IMR-90 (cell line): ENCODE data around the gene CENPN. TPM values are rescaled to one million over a fixed set of nuclear protein-coding genes. Genes with fewer than 3 reads are reported as not detected.

Experiments
- ATAC-seq: fragments of 200-7000 bp; cut with Tn5 transposase; 2 replicates; pipeline ENCODE4 v1.9.1; 2020; ENCODE audit warnings: low read depth, mild to moderate bottlenecking, moderate library complexity
- BruUV-seq: library from RNA; stranded (reverse); fragments of 400-500 nt; replicated peaks from 2 replicates; lab custom pipeline; 2021; lab: Mats Ljungman, UMichigan
- CTCF ChIA-PET: fragments of 300-600 bp; formaldehyde crosslinking; extraction: SDS; loops from one replicate; lab custom pipeline; 2021; ENCODE audit warnings: antibody characterized with exemption; lab: Yijun Ruan, JAX
- POLR2A ChIA-PET: fragments of 300-600 bp; sonication (Branson Sonifier 250); formaldehyde crosslinking; loops from one replicate; lab custom pipeline; 2022; ENCODE audit warnings: antibody characterized with exemption; ENCODE audit not compliant: unreplicated experiment; lab: Charles Lee
- DNase-seq: peaks from one replicate; pipeline ENCODE4 v3.0.0; 2013
- H2AFZ ChIP-seq: replicated peaks from 2 replicates; pipeline ENCODE3; 2013; ENCODE audit warnings: low read length, mild to moderate bottlenecking; ENCODE audit not compliant: poor library complexity
- H2AK5ac ChIP-seq: 2 replicates; pipeline ENCODE4 v1.6.1; 2013; ENCODE audit warnings: low read depth, low read length, inconsistent platforms
- H2AK9ac ChIP-seq: replicated peaks from 2 replicates; pipeline ENCODE3; 2013; ENCODE audit warnings: mild to moderate bottlenecking, low read depth, low read length, moderate library complexity; ENCODE audit not compliant: poor library complexity
- H2BK120ac ChIP-seq: 2 replicates; pipeline ENCODE4 v1.6.1; 2013; ENCODE audit warnings: low read depth, low read length, inconsistent platforms
- H2BK15ac ChIP-seq: 3 replicates; pipeline ENCODE4 v1.6.1; 2013; ENCODE audit warnings: low read depth, low read length, inconsistent platforms
- H2BK20ac ChIP-seq: 2 replicates; pipeline ENCODE4 v1.6.1; 2013; ENCODE audit warnings: low read depth, mild to moderate bottlenecking, inconsistent platforms, low read length, moderate library complexity
- H2BK5ac ChIP-seq: 2 replicates; pipeline ENCODE4 v1.6.1; 2013; ENCODE audit warnings: mild to moderate bottlenecking, low read depth, low read length, inconsistent platforms; ENCODE audit not compliant: poor library complexity, severe bottlenecking
- H3K14ac ChIP-seq: replicated peaks from 2 replicates; pipeline ENCODE4 v1.6.1; 2013; ENCODE audit warnings: low read depth, low read length, inconsistent platforms
- H3K18ac ChIP-seq: 2 replicates; pipeline ENCODE4 v1.6.1; 2013; ENCODE audit warnings: low read depth, low read length, control low read depth
- H3K23ac ChIP-seq: 2 replicates; pipeline ENCODE4 v1.6.1; 2013; ENCODE audit warnings: low read depth, low read length, inconsistent platforms
- H3K27ac ChIP-seq: 2 replicates; pipeline ENCODE4 v1.5.1; 2013; ENCODE audit warnings: mild to moderate bottlenecking, control low read depth, low read length; ENCODE audit not compliant: insufficient read depth
- H3K27me3 ChIP-seq: 2 replicates; pipeline ENCODE4 v1.6.1; 2013; ENCODE audit warnings: low read length; ENCODE audit not compliant: control insufficient read depth, insufficient read depth
- H3K36me3 ChIP-seq: 2 replicates; pipeline ENCODE4 v1.6.1; 2013; ENCODE audit warnings: low read length, mixed read lengths; ENCODE audit not compliant: control insufficient read depth, insufficient read depth
- H3K4ac ChIP-seq: 2 replicates; pipeline ENCODE4 v1.6.1; 2013; ENCODE audit warnings: low read depth, low read length, inconsistent platforms
- H3K4me1 ChIP-seq: 2 replicates; pipeline ENCODE4 v1.6.1; 2013; ENCODE audit warnings: low read length, mixed read lengths; ENCODE audit not compliant: control insufficient read depth, insufficient read depth
- H3K4me2 ChIP-seq: 2 replicates; pipeline ENCODE4 v1.6.1; 2013; ENCODE audit warnings: low read depth, mild to moderate bottlenecking, control low read depth, low read length, moderate library complexity
- H3K4me3 ChIP-seq: 2 replicates; pipeline ENCODE4 v1.5.1; 2013; ENCODE audit warnings: low read depth, mild to moderate bottlenecking, control low read depth, low read length, moderate library complexity; ENCODE audit not compliant: insufficient read depth
- H3K56ac ChIP-seq: 2 replicates; pipeline ENCODE4 v1.6.1; 2013; ENCODE audit warnings: low read length, inconsistent platforms; ENCODE audit not compliant: insufficient read depth; ENCODE audit errors: extremely low read depth
- H3K79me1 ChIP-seq, 2 experiments: 2 replicates each; pipeline ENCODE4 v1.6.1; 2013; ENCODE audit warnings: low read length in 2 of 2, inconsistent platforms in 1 of 2, low read depth in 1 of 2
- H3K9ac ChIP-seq: 2 replicates; pipeline ENCODE4 v1.6.1; 2013; ENCODE audit warnings: low read depth, low read length, control low read depth
- H3K9me1 ChIP-seq: 2 replicates; pipeline ENCODE4 v1.6.1; 2013; ENCODE audit warnings: low read length, inconsistent platforms; ENCODE audit not compliant: insufficient read depth
- H3K9me3 ChIP-seq: 2 replicates; pipeline ENCODE4 v1.6.1; 2013; ENCODE audit warnings: low read length; ENCODE audit not compliant: control insufficient read depth, insufficient read depth
- H4K20me1 ChIP-seq: 2 replicates; pipeline ENCODE4 v1.6.1; 2013; ENCODE audit warnings: low read length, inconsistent platforms; ENCODE audit not compliant: insufficient read depth
- H4K5ac ChIP-seq: 2 replicates; pipeline ENCODE4 v1.6.1; 2013; ENCODE audit warnings: mild to moderate bottlenecking, low read depth, low read length, control low read depth
- H4K8ac ChIP-seq, 2 experiments: 2 replicates each; pipeline ENCODE4 v1.6.1; 2013; ENCODE audit warnings: low read depth in 2 of 2, low read length in 2 of 2, control low read depth in 1 of 2, inconsistent platforms in 1 of 2
- H4K91ac ChIP-seq: 2 replicates; pipeline ENCODE4 v1.6.1; 2013; ENCODE audit warnings: low read depth, low read length, inconsistent platforms; ENCODE audit not compliant: insufficient read depth
- FOS ChIP-seq: fragments of 150-350 bp; IDR thresholded peaks from 2 replicates; pipeline ENCODE4 v1.6.1; 2016; ENCODE audit warnings: low read depth, low read length
- RAD21 ChIP-seq: IDR thresholded peaks from 2 replicates; pipeline ENCODE4 v1.6.1; 2012; ENCODE audit warnings: low read length, improper control_type of control experiment
- RCOR1 ChIP-seq: IDR thresholded peaks from 2 replicates; pipeline ENCODE4 v1.6.1; 2012; ENCODE audit warnings: mild to moderate bottlenecking, low read length, improper control_type of control experiment; ENCODE audit not compliant: insufficient replicate concordance
- whole genome bisulfite sequencing, 2 experiments: methylation state at CpG; one replicate each; pipeline versions ENCODE4 v1.1.5 to v1.1.7; 2013; ENCODE audit warnings: missing lambda C conversion rate in 2 of 2; ENCODE audit not compliant: insufficient read length in 1 of 2; ENCODE audit errors: extremely low coverage in 2 of 2; 5-methylcytosine and 5-hydroxymethylcytosine counted together
- dilution Hi-C: fragments of 300-500 bp; cut with HindIII; formaldehyde crosslinking; loops from one replicate; pipeline ENCODE4 v1.14.3; 2018; ENCODE audit warnings: low sequenced_read_pairs; ENCODE audit not compliant: unreplicated experiment
- in situ Hi-C: fragments of 300-500 bp; cut with MboI; formaldehyde crosslinking; loops from 3 replicates; pipeline ENCODE4 v1.14.3; 2019; ENCODE audit warnings: low sequenced_read_pairs, inconsistent platforms, mixed read lengths
- intact Hi-C: fragments of 100-400 bp; cut with micrococcal nuclease; formaldehyde crosslinking; loops from 2 replicates; pipeline ENCODE4 v1.10.0; 2022
- polyA plus RNA-seq, 3 experiments: library from polyadenylated mRNA; depleted of rRNA; stranded (reverse); fragments of >200 nt; gene quantifications; 2 replicates each; pipeline ENCODE4 v1.2.3, GENCODE V29; 2012; ENCODE audit warnings: low replicate concordance in 1 of 3
- total RNA-seq: library from RNA; depleted of rRNA; stranded (reverse); fragments of >200 nt; gene quantifications from 2 replicates; pipeline ENCODE4 v1.2.3, GENCODE V29; 2012

CENPN gene
- total and polyA plus RNA-seq, 2 of the 4 experiments (the other 2 are of a cell fraction): 20.5 to 22.8 TPM

DNA sequence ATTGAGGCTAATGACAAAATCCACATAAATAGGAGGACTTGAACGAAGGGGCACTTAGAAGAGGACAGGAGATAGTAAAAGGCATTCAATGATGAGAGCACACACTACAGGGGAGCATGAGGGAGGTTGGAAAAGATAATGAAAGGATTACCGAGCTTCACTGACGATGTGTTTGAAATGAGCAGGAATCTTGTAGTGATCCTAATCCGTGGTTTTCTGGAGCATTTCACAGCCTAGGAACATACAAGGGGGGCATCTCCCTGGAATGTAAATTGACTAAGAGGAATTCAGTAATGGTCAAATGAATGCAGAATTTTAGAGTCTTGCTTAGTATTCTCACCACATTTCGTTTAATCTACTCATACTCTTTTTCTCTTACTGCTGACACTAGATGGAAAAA lies 33.8 kb downstream of the CENPN start:
- ATAC-seq: no peak
- Histone ChIP-seq H4K91ac (no peak overlapping the region), H2BK120ac (no peak overlapping the region), H2AK5ac (no peak overlapping the region), H2AFZ (no peak overlapping the region), H3K4me2 (no peak overlapping the region), H3K4me3 (no peak overlapping the region), H3K9ac (no peak overlapping the region), H4K8ac (no peak overlapping the region), H2BK5ac (no peak overlapping the region), H2BK15ac (no peak overlapping the region), H3K9me3 (no peaks in the 10 kb centered on the region), H3K23ac (no peak overlapping the region), H3K4me1 (peaks cover 2% of the 10 kb centered on the region; the same call in 1 of the 2 replicates), H3K56ac (no peak overlapping the region), H3K14ac (no peak overlapping the region), H3K27ac (no peak overlapping the region), H2BK20ac (no peak overlapping the region), H3K36me3 (peaks cover 29% of the 10 kb centered on the region), H3K27me3 (no peaks in the 10 kb centered on the region), H3K79me1 (peaks cover 35 to 38% of the 10 kb centered on the region in 2 experiments), H4K5ac (no peak overlapping the region), H4K20me1 (peaks cover 9% of the 10 kb centered on the region; the same call in 1 of the 2 replicates), H3K9me1 (peaks cover 13% of the 10 kb centered on the region; the same call in 1 of the 2 replicates), H3K4ac (no peak overlapping the region), H2AK9ac (no peak overlapping the region), H3K18ac (no peak overlapping the region)
- TF ChIP-seq RCOR1 (no peak), FOS (no peak), RAD21 (no peak)
- dilution Hi-C loops: no loop called here
- POLR2A ChIA-PET: no interaction called here
- 87% methylated on average over 3 of the region's 5 CpGs; no CpG with 5 or more reads in 1 of the 2 experiments for WGBS, 2 experiments
- BruUV-seq: no TSS peak
- in situ Hi-C loops: loop anchor here (25.0 kb wide), 1 partner anchor 696 kb away; no protein-coding TSS in a partner anchor
- no peak for DNase-seq
- CTCF ChIA-PET: no interaction called here
- intact Hi-C loops: no loop called here
